ENCODE results near the gene FBLN1.

- TF ChIP-seq CTCF (IDR thresholded peaks at IDR 0.05 in 2 of 3, conservative IDR thresholded peaks at IDR 0.05 in 1 of 3; ENCODE audit: insufficient read depth in 2 of 3, low read depth in 1 of 3, low read length in 3 of 3) = no peak
- no peak for TF ChIP-seq USF2 (CRISPR knock-in tag; IDR thresholded peaks at IDR 0.05)
- no peak for TF ChIP-seq TFAP4 (CRISPR knock-in tag; IDR thresholded peaks at IDR 0.05; ENCODE audit: borderline replicate concordance)
- no peak for TF ChIP-seq RERE (CRISPR knock-in tag; IDR thresholded peaks at IDR 0.05; ENCODE audit: borderline replicate concordance)
Observed at GRCh38 chr22:45550416-45550815, 47.7 kb downstream of the FBLN1 start.

Measured in K562 (cell line).